K562 (cell line): Measurements from ENCODE around the gene USHBP1. TPM values are rescaled to one million over a fixed set of nuclear protein-coding genes. Genes with fewer than 3 reads are reported as not detected.

Source experiments
- CHD7 ChIP-seq: fragments of 200-600 bp; sonication (generic); IDR thresholded peaks from one replicate; pipeline ENCODE4 v1.6.1; 2012; ENCODE audit warnings: mild to moderate bottlenecking, low read depth, low read length, inconsistent platforms
- E2F3 ChIP-seq: fragments of 250-450 bp; sonication (Bioruptor Pico); IDR thresholded peaks from 2 replicates; pipeline ENCODE4 v1.4.0; 2020; ENCODE audit warnings: mild to moderate bottlenecking
- E2F4 ChIP-seq: sonication (generic); formaldehyde crosslinking; IDR thresholded peaks from 2 replicates; pipeline ENCODE4 v1.8.0; 2022; ENCODE audit warnings: mild to moderate bottlenecking, low read depth, missing genetic modification reagents
- polyA plus RNA-seq, 8 experiments: library from polyadenylated mRNA; depleted of rRNA in 4 of 8; stranded (reverse) in 5 of 8; unstranded in 3 of 8; fragments of >200 nt; fragmentation: Nextera tagmentation in 2 of 8; fragmentation: Illumina TruSeq in 1 of 8; extraction: Ambion mirVana in 2 of 8; extraction: Trizol in 1 of 8; gene quantifications; 2 replicates each; pipeline versions ENCODE4 v1.2.1 to v1.2.3, GENCODE V29; 2011 to 2014; ENCODE audit warnings: inconsistent platforms in 1 of 8, missing spikeins in 1 of 8
- total RNA-seq, 7 experiments: library from RNA; depleted of rRNA in 6 of 7; stranded (reverse); fragments of >200 nt in 6 of 7; fragmentation: Illumina TruSeq in 2 of 7; extraction: Trizol in 2 of 7; gene quantifications; 2 replicates each; pipeline versions ENCODE4 v1.2.1 to v1.2.3, GENCODE V29; 2011 to 2021; ENCODE audit warnings: low replicate concordance in 1 of 7

Gene USHBP1
- total and polyA plus RNA-seq, 9 of the 15 experiments (the other 6 are each of a cell fraction or from before 2014, with no cell fraction given) = 0.03 to 0.10 (median 0.05) TPM; not detected in 5

- TF ChIP-seq CHD7 = no peak
- no peak for TF ChIP-seq E2F4
- TF ChIP-seq E2F3 (CRISPR knock-in tag) = no peak
These were observed 27.9 kb upstream of the USHBP1 start (continued) for GRCh38 chr19:17292301-17293074.
